ENCODE results near the gene PDIA4.
"Not testable (repeated sequence)": the region's sequence is repeated elsewhere in the genome, so short reads cannot be mapped to it uniquely, and the experiment has no call there.

Gene PDIA4

DNA sequence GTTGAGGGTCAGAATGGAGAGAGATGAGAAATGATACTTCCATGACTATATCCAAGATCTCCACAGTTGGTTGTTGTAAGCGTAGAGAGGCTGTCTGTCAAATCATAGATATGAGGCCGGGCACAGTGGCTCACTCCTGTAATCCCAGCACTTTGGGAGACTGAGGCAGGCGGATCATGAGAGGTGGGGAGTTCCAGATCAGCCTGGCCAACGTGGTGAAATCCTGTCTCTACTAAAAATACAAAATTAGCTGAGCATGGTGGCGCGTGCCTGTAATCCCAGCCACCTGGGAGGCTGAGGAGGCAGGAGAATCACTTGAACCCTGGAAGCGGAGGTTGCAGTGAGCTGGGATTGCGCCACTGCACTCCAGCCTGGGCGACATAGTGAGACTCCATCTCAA, 2.1 kb upstream of the PDIA4 start:
- H3K27me3 ChIP-seq (ENCODE audit: control insufficient read depth, insufficient read depth, low read length); H3K9me3 ChIP-seq (ENCODE audit: control insufficient read depth, low read depth, low read length); H3K9ac ChIP-seq (ENCODE audit: low read length); H3K36me3 ChIP-seq (ENCODE audit: control insufficient read depth, low read depth, low read length); H3K4me3 ChIP-seq (ENCODE audit: low read length); H3K27ac ChIP-seq (ENCODE audit: low read length): not testable (repeated sequence)
- H3K4me1 ChIP-seq (ENCODE audit: control insufficient read depth, low read depth, low read length), result peaks cover 13% of the 10 kb centered on the region

- Histone ChIP-seq H3K27ac (ENCODE audit: low read length) (no peak overlapping the region), H3K9ac (ENCODE audit: low read length) (peak overlapping the region; percentile 84), H3K4me1 (ENCODE audit: control insufficient read depth, low read depth, low read length) (peaks cover 21% of the 10 kb centered on the region), H3K9me3 (ENCODE audit: control insufficient read depth, low read depth, low read length) (no peaks in the 10 kb centered on the region), H3K36me3 (ENCODE audit: control insufficient read depth, low read depth, low read length) (peaks cover 12% of the 10 kb centered on the region), H3K4me3 (ENCODE audit: low read length) (peak overlapping the region; percentile 91), H3K27me3 (ENCODE audit: control insufficient read depth, insufficient read depth, low read length) (peaks cover 7% of the 10 kb centered on the region)
These were observed 527 bp downstream of the PDIA4 start for GRCh38 chr7:149027611-149028345.

DNA sequence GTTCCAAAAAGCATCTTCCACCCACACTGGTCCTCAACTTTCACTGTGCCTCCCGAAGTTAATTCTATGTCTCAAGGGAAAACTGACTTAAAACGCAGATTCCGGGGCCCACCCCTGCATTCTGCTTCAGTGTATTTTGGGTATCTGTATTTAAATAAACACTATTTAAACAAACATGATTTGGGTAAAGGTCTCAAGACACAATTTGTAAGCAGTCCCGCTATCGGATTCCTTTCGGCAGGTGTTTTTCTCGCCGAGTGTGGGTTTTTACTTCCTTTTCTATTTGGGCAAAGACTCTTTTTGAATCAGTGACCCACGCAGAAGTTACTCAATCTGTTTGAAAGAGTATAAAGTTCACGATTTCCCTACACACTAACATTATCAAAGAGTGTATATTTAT, 1.2 kb downstream of the PDIA4 start:
- H3K4me3 ChIP-seq (ENCODE audit: low read length), result peak overlapping the region; percentile 91
- H3K4me1 ChIP-seq (ENCODE audit: control insufficient read depth, low read depth, low read length), result peaks cover 21% of the 10 kb centered on the region
- no peak overlapping the region for H3K27ac ChIP-seq (ENCODE audit: low read length)
- peak overlapping the region; percentile 84 for H3K9ac ChIP-seq (ENCODE audit: low read length)
- peaks cover 7% of the 10 kb centered on the region for H3K27me3 ChIP-seq (ENCODE audit: control insufficient read depth, insufficient read depth, low read length)
- H3K9me3 ChIP-seq (ENCODE audit: control insufficient read depth, low read depth, low read length), result no peaks in the 10 kb centered on the region
- H3K36me3 ChIP-seq (ENCODE audit: control insufficient read depth, low read depth, low read length), result peaks cover 12% of the 10 kb centered on the region

GRCh38 chr7:149023662-149024061, 4.6 kb downstream of the PDIA4 start:
- Histone ChIP-seq H3K27me3 (ENCODE audit: control insufficient read depth, insufficient read depth, low read length) (no peaks in the 10 kb centered on the region), H3K9me3 (ENCODE audit: control insufficient read depth, low read depth, low read length) (no peaks in the 10 kb centered on the region), H3K4me3 (ENCODE audit: low read length) (no peak overlapping the region), H3K9ac (ENCODE audit: low read length) (no peak overlapping the region), H3K36me3 (ENCODE audit: control insufficient read depth, low read depth, low read length) (peaks cover 26% of the 10 kb centered on the region), H3K27ac (ENCODE audit: low read length) (peak overlapping the region; percentile 52), H3K4me1 (ENCODE audit: control insufficient read depth, low read depth, low read length) (peaks cover 21% of the 10 kb centered on the region)

GRCh38 chr7:149022756-149023360, 5.4 kb downstream of the PDIA4 start:
- Histone ChIP-seq H3K9me3 (ENCODE audit: control insufficient read depth, low read depth, low read length) (no peaks in the 10 kb centered on the region), H3K9ac (ENCODE audit: low read length) (no peak overlapping the region), H3K27ac (ENCODE audit: low read length) (no peak overlapping the region), H3K4me1 (ENCODE audit: control insufficient read depth, low read depth, low read length) (peaks cover 21% of the 10 kb centered on the region), H3K36me3 (ENCODE audit: control insufficient read depth, low read depth, low read length) (peaks cover 26% of the 10 kb centered on the region), H3K27me3 (ENCODE audit: control insufficient read depth, insufficient read depth, low read length) (no peaks in the 10 kb centered on the region), H3K4me3 (ENCODE audit: low read length) (no peak overlapping the region)

GRCh38 chr7:149021725-149022062, 6.6 kb downstream of the PDIA4 start:
- peaks cover 29% of the 10 kb centered on the region for H3K36me3 ChIP-seq (ENCODE audit: control insufficient read depth, low read depth, low read length)
- H3K27ac ChIP-seq (ENCODE audit: low read length), result no peak overlapping the region
- H3K4me3 ChIP-seq (ENCODE audit: low read length), result no peak overlapping the region
- no peaks in the 10 kb centered on the region for H3K27me3 ChIP-seq (ENCODE audit: control insufficient read depth, insufficient read depth, low read length)
- no peak overlapping the region for H3K9ac ChIP-seq (ENCODE audit: low read length)
- no peaks in the 10 kb centered on the region for H3K9me3 ChIP-seq (ENCODE audit: control insufficient read depth, low read depth, low read length)
- peaks cover 15% of the 10 kb centered on the region for H3K4me1 ChIP-seq (ENCODE audit: control insufficient read depth, low read depth, low read length)

GRCh38 chr7:149020483-149020882, 7.8 kb downstream of the PDIA4 start:
- Histone ChIP-seq H3K36me3 (ENCODE audit: control insufficient read depth, low read depth, low read length) (peaks cover 37% of the 10 kb centered on the region), H3K27ac (ENCODE audit: low read length) (no peak overlapping the region), H3K9ac (ENCODE audit: low read length) (no peak overlapping the region)

GRCh38 chr7:149016876-149017275, 11.4 kb downstream of the PDIA4 start:
- Histone ChIP-seq H3K27ac (ENCODE audit: low read length) (no peak overlapping the region), H3K4me1 (ENCODE audit: control insufficient read depth, low read depth, low read length) (no peaks in the 10 kb centered on the region), H3K9ac (ENCODE audit: low read length) (no peak overlapping the region), H3K36me3 (ENCODE audit: control insufficient read depth, low read depth, low read length) (peaks cover 58% of the 10 kb centered on the region), H3K9me3 (ENCODE audit: control insufficient read depth, low read depth, low read length) (no peaks in the 10 kb centered on the region), H3K27me3 (ENCODE audit: control insufficient read depth, insufficient read depth, low read length) (no peaks in the 10 kb centered on the region), H3K4me3 (ENCODE audit: low read length) (no peak overlapping the region)

More at GRCh38 chr7:149020483-149020882, 7.8 kb downstream of the PDIA4 start:
- Histone ChIP-seq H3K4me1 (ENCODE audit: control insufficient read depth, low read depth, low read length) (peaks cover 9% of the 10 kb centered on the region), H3K9me3 (ENCODE audit: control insufficient read depth, low read depth, low read length) (no peaks in the 10 kb centered on the region), H3K4me3 (ENCODE audit: low read length) (no peak overlapping the region), H3K27me3 (ENCODE audit: control insufficient read depth, insufficient read depth, low read length) (no peaks in the 10 kb centered on the region)

- Histone ChIP-seq H3K27ac (ENCODE audit: low read length) (no peak overlapping the region), H3K27me3 (ENCODE audit: control insufficient read depth, insufficient read depth, low read length) (no peaks in the 10 kb centered on the region), H3K4me3 (ENCODE audit: low read length) (no peak overlapping the region), H3K36me3 (ENCODE audit: control insufficient read depth, low read depth, low read length) (peaks cover 75% of the 10 kb centered on the region), H3K9ac (ENCODE audit: low read length) (no peak overlapping the region), H3K4me1 (ENCODE audit: control insufficient read depth, low read depth, low read length) (peaks cover 5% of the 10 kb centered on the region), H3K9me3 (ENCODE audit: control insufficient read depth, low read depth, low read length) (no peaks in the 10 kb centered on the region)
These were observed 14.0 kb downstream of the PDIA4 start for GRCh38 chr7:149014309-149014708.

- Histone ChIP-seq H3K4me1 (ENCODE audit: control insufficient read depth, low read depth, low read length) (peaks cover 5% of the 10 kb centered on the region), H3K36me3 (ENCODE audit: control insufficient read depth, low read depth, low read length) (peaks cover 73% of the 10 kb centered on the region), H3K9me3 (ENCODE audit: control insufficient read depth, low read depth, low read length) (no peaks in the 10 kb centered on the region), H3K27ac (ENCODE audit: low read length) (no peak overlapping the region), H3K4me3 (ENCODE audit: low read length) (no peak overlapping the region), H3K9ac (ENCODE audit: low read length) (no peak overlapping the region), H3K27me3 (ENCODE audit: control insufficient read depth, insufficient read depth, low read length) (no peaks in the 10 kb centered on the region)
These were observed 14.4 kb downstream of the PDIA4 start for GRCh38 chr7:149013876-149014275.

DNA sequence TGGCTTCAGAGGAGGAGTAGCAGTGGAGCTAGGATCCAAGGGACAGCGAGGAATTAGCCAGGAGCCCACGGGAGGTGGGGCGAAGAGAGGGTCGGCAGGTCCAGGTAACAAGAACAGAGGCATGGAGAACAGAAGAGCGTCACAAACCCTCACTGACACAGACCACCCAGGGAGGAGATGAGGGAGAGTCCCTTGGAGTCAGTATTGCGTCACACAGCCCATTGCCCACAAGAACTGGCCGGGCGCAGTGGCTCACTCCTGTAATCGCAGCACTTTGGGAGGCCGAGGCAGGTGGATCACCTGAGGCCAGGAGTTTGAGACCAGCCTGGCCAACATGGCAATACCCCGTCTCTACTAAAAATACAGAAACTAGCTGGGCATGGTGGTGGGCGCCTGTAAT, 15.6 kb downstream of the PDIA4 start:
- not testable (repeated sequence) for H3K27me3 ChIP-seq (ENCODE audit: control insufficient read depth, insufficient read depth, low read length); H3K9ac ChIP-seq (ENCODE audit: low read length); H3K9me3 ChIP-seq (ENCODE audit: control insufficient read depth, low read depth, low read length); H3K27ac ChIP-seq (ENCODE audit: low read length); H3K4me1 ChIP-seq (ENCODE audit: control insufficient read depth, low read depth, low read length); H3K4me3 ChIP-seq (ENCODE audit: low read length)
- peaks cover 82% of the 10 kb centered on the region for H3K36me3 ChIP-seq (ENCODE audit: control insufficient read depth, low read depth, low read length)

GRCh38 chr7:149011491-149011890, 16.8 kb downstream of the PDIA4 start:
- no peak overlapping the region for H3K27ac ChIP-seq (ENCODE audit: low read length)

More at GRCh38 chr7:149011491-149011890, 16.8 kb downstream of the PDIA4 start:
- Histone ChIP-seq H3K9me3 (ENCODE audit: control insufficient read depth, low read depth, low read length) (no peaks in the 10 kb centered on the region), H3K27me3 (ENCODE audit: control insufficient read depth, insufficient read depth, low read length) (no peaks in the 10 kb centered on the region), H3K4me3 (ENCODE audit: low read length) (no peak overlapping the region), H3K36me3 (ENCODE audit: control insufficient read depth, low read depth, low read length) (peaks cover 89% of the 10 kb centered on the region), H3K4me1 (ENCODE audit: control insufficient read depth, low read depth, low read length) (peaks cover 5% of the 10 kb centered on the region), H3K9ac (ENCODE audit: low read length) (no peak overlapping the region)
